ENCODE measurements around the gene MAN1A2. TPM values are rescaled to one million over a fixed set of nuclear protein-coding genes. Genes with fewer than 3 reads are reported as not detected.

MAN1A2 gene
- total RNA-seq, 2 experiments from 2014 or later: 28.8 to 30.2 TPM

GRCh38 chr1:117396636-117397035, 29.4 kb downstream of the MAN1A2 start:
- ATAC-seq: no peak
- peaks cover 5% of the 10 kb centered on the region for H3K9me3 Mint-ChIP-seq (ENCODE audit: low read depth)
- no peak overlapping the region for H3K4me3 Mint-ChIP-seq
- H3K27ac Mint-ChIP-seq: no peak overlapping the region
- no peaks in the 10 kb centered on the region for H3K27me3 Mint-ChIP-seq
- H3K4me1 Mint-ChIP-seq: peaks cover 8% of the 10 kb centered on the region
- DNase-seq: no peak
- CTCF ChIA-PET: no interaction called here
- H3K36me3 Mint-ChIP-seq: peaks cover 10% of the 10 kb centered on the region

- Mint-ChIP-seq H3K9me3 (ENCODE audit: low read depth) (peaks cover 15% of the 10 kb centered on the region), H3K4me1 (peaks cover 8% of the 10 kb centered on the region)
Observed at GRCh38 chr1:117398957-117399356, 31.7 kb downstream of the MAN1A2 start.

GRCh38 chr1:117401761-117402160, 34.5 kb downstream of the MAN1A2 start:
- Mint-ChIP-seq H3K27ac (no peak overlapping the region), H3K27me3 (no peaks in the 10 kb centered on the region), H3K9me3 (ENCODE audit: low read depth) (peaks cover 19% of the 10 kb centered on the region), H3K4me1 (peaks cover 3% of the 10 kb centered on the region), H3K4me3 (no peak overlapping the region), H3K36me3 (peaks cover 45% of the 10 kb centered on the region)
- CTCF ChIA-PET: no interaction called here
- no peak for ATAC-seq
- DNase-seq: no peak

More at GRCh38 chr1:117398957-117399356, 31.7 kb downstream of the MAN1A2 start:
- DNase-seq (no peak), ATAC-seq (no peak)
- Mint-ChIP-seq H3K27me3 (no peaks in the 10 kb centered on the region), H3K27ac (no peak overlapping the region), H3K36me3 (peaks cover 26% of the 10 kb centered on the region), H3K4me3 (no peak overlapping the region)
- CTCF ChIA-PET: no interaction called here

- CTCF ChIA-PET: no interaction called here
- H3K4me3 Mint-ChIP-seq: no peak overlapping the region
- peaks cover 1% of the 10 kb centered on the region for H3K4me1 Mint-ChIP-seq
Observed at GRCh38 chr1:117403597-117403996, 36.3 kb downstream of the MAN1A2 start.

GRCh38 chr1:117405042-117405441, 37.8 kb downstream of the MAN1A2 start:
- H3K27ac Mint-ChIP-seq: no peak overlapping the region
- DNase-seq (no peak), ATAC-seq (no peak)
- H3K36me3 Mint-ChIP-seq: peaks cover 53% of the 10 kb centered on the region
- no peaks in the 10 kb centered on the region for H3K27me3 Mint-ChIP-seq
- CTCF ChIA-PET: no interaction called here
- H3K4me1 Mint-ChIP-seq: peaks cover 1% of the 10 kb centered on the region
- H3K9me3 Mint-ChIP-seq (ENCODE audit: low read depth): peaks cover 16% of the 10 kb centered on the region
- H3K4me3 Mint-ChIP-seq: no peak overlapping the region

More at GRCh38 chr1:117403597-117403996, 36.3 kb downstream of the MAN1A2 start:
- Mint-ChIP-seq H3K27ac (no peak overlapping the region), H3K9me3 (ENCODE audit: low read depth) (peaks cover 16% of the 10 kb centered on the region), H3K27me3 (no peaks in the 10 kb centered on the region), H3K36me3 (peaks cover 50% of the 10 kb centered on the region)
- no peak for ATAC-seq
- DNase-seq: no peak

- Mint-ChIP-seq H3K4me1 (no peaks in the 10 kb centered on the region), H3K4me3 (no peak overlapping the region), H3K9me3 (ENCODE audit: low read depth) (no peaks in the 10 kb centered on the region), H3K36me3 (peaks cover 42% of the 10 kb centered on the region), H3K27ac (no peak overlapping the region), H3K27me3 (no peaks in the 10 kb centered on the region)
- DNase-seq (no peak), ATAC-seq (no peak)
- CTCF ChIA-PET: interaction anchor here (1.2 kb wide), 1 partner anchor 123 kb away, joined by 3 read pairs; no protein-coding TSS in a partner anchor
Observed at GRCh38 chr1:117412472-117412871, 45.2 kb downstream of the MAN1A2 start.

DNA sequence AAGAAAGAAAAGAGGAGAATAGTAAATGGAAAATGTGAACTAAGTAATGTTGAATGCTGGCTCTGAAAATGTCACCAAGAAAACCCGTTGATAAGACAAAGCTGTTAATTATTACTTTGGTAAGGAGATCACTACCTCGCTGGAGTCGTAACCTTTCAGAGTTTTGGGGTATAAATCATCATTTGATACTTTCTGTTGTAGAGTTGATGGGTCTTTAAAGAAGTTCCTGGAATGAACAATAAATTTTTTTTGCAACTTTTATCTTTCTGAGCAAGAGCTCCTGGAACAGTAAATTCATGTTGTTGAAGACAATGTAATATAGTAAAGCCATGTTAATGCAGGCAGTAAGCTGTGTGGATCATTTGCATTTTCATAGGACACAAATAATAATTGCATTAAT, 46.2 kb downstream of the MAN1A2 start:
- Mint-ChIP-seq H3K4me1 (no peaks in the 10 kb centered on the region), H3K4me3 (no peak overlapping the region), H3K27me3 (no peaks in the 10 kb centered on the region), H3K9me3 (ENCODE audit: low read depth) (no peaks in the 10 kb centered on the region), H3K36me3 (peaks cover 38% of the 10 kb centered on the region), H3K27ac (no peak overlapping the region)
- CTCF ChIA-PET: interaction anchor here (1.2 kb wide), 1 partner anchor 122 kb away, joined by 3 read pairs; no protein-coding TSS in a partner anchor
- ATAC-seq (no peak), DNase-seq (no peak)

GRCh38 chr1:117414943-117415342, 47.7 kb downstream of the MAN1A2 start:
- H3K9me3 Mint-ChIP-seq (ENCODE audit: low read depth): no peaks in the 10 kb centered on the region
- no peak for ATAC-seq
- CTCF ChIA-PET: no interaction called here
- DNase-seq: no peak
- no peak overlapping the region for H3K27ac Mint-ChIP-seq
- H3K4me3 Mint-ChIP-seq: no peak overlapping the region
- H3K27me3 Mint-ChIP-seq: no peaks in the 10 kb centered on the region
- H3K36me3 Mint-ChIP-seq: peaks cover 33% of the 10 kb centered on the region
- H3K4me1 Mint-ChIP-seq: no peaks in the 10 kb centered on the region

DNA sequence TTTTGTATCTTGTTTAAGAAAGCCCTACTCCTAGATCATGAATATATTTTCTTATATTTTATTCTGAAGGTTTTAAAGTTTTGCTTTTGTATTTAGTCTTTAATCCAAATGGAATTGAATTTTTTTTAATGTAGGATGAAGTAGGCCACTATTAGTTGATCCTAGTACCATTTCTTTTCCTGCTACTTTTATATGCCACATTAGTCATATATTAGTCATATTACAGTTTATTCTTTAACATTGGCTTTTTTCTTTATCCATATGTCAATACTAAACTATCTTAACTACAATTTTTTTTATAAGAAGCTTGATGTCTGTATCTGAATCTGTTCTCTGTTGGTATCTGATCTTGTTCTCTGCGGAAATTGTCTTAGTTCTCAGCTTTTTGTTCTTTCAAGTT, 48.8 kb downstream of the MAN1A2 start:
- H3K9me3 Mint-ChIP-seq (ENCODE audit: low read depth): no peaks in the 10 kb centered on the region
- ATAC-seq (no peak), DNase-seq (no peak)
- H3K4me1 Mint-ChIP-seq: no peaks in the 10 kb centered on the region
- peaks cover 32% of the 10 kb centered on the region for H3K36me3 Mint-ChIP-seq
- no peak overlapping the region for H3K4me3 Mint-ChIP-seq
- CTCF ChIA-PET: no interaction called here
- H3K27ac Mint-ChIP-seq: no peak overlapping the region
- no peaks in the 10 kb centered on the region for H3K27me3 Mint-ChIP-seq

GRCh38 chr1:117416546-117417125, 49.4 kb downstream of the MAN1A2 start:
- CTCF ChIA-PET: no interaction called here
- no peaks in the 10 kb centered on the region for H3K27me3 Mint-ChIP-seq
- H3K4me1 Mint-ChIP-seq: no peaks in the 10 kb centered on the region
- ATAC-seq: no peak
- no peak overlapping the region for H3K27ac Mint-ChIP-seq
- no peaks in the 10 kb centered on the region for H3K9me3 Mint-ChIP-seq (ENCODE audit: low read depth)
- DNase-seq: no peak
- peaks cover 31% of the 10 kb centered on the region for H3K36me3 Mint-ChIP-seq
- H3K4me3 Mint-ChIP-seq: no peak overlapping the region

GRCh38 chr1:117425050-117425734, 57.9 kb downstream of the MAN1A2 start:
- Mint-ChIP-seq H3K27me3 (no peaks in the 10 kb centered on the region), H3K36me3 (peaks cover 34% of the 10 kb centered on the region), H3K9me3 (ENCODE audit: low read depth) (peaks cover 8% of the 10 kb centered on the region), H3K4me1 (no peaks in the 10 kb centered on the region), H3K4me3 (no peak overlapping the region), H3K27ac (no peak overlapping the region)
- DNase-seq (no peak), ATAC-seq (no peak)
- CTCF ChIA-PET: no interaction called here

- CTCF ChIA-PET: no interaction called here
- Mint-ChIP-seq H3K9me3 (ENCODE audit: low read depth) (peaks cover 8% of the 10 kb centered on the region), H3K4me1 (no peaks in the 10 kb centered on the region)
Observed at GRCh38 chr1:117427297-117427696, 60.0 kb downstream of the MAN1A2 start.

DNA sequence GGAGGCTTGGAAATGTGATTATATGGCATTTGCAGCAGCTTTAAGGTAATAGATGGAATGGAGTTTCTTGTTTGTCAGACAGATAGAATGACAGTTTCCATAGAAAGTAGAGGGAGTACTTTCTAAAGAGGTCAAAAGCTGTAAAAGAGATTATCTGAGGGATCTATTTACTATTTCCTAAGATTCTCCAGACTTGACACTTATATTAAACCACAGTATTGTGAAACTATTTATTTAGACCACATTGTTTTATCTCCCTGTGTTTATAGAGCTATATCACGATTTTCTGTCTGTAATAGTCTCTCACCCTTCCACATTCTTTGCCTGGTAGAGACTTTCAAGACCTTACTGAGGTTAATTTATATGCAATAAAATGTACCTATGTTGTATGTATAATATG, 66.7 kb downstream of the MAN1A2 start:
- CTCF ChIA-PET: no interaction called here
- Mint-ChIP-seq H3K27me3 (no peaks in the 10 kb centered on the region), H3K27ac (no peak overlapping the region), H3K4me3 (no peak overlapping the region), H3K4me1 (no peaks in the 10 kb centered on the region), H3K9me3 (ENCODE audit: low read depth) (no peaks in the 10 kb centered on the region), H3K36me3 (peaks cover 3% of the 10 kb centered on the region)
- DNase-seq: no peak
- no peak for ATAC-seq

More at GRCh38 chr1:117427297-117427696, 60.0 kb downstream of the MAN1A2 start:
- no peak overlapping the region for H3K27ac Mint-ChIP-seq
- H3K27me3 Mint-ChIP-seq: no peaks in the 10 kb centered on the region
- H3K4me3 Mint-ChIP-seq: no peak overlapping the region
- DNase-seq: no peak
- peaks cover 32% of the 10 kb centered on the region for H3K36me3 Mint-ChIP-seq
- ATAC-seq: no peak

DNA sequence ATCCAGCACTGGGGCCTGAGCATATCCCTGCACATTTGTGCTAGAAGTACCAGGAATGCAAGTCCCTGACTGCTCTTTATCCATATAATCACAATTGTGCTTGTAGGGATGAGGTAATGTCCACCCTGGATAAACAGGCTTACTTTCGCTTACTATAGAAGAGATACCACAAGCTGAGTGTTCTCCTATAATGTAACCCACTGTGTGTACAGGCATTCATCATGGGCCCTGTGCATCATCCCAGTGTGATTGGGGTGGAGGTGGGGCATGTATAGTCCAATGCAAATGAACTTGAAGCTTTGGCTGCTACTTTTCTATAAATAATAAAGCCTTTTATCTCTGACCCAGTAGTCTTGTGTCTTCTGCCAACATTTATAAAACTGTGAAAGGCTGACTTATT, 69.3 kb downstream of the MAN1A2 start:
- no peak overlapping the region for H3K27ac Mint-ChIP-seq
- no peak for DNase-seq
- CTCF ChIA-PET: interaction anchor here (1.6 kb wide), 1 partner anchor 99 kb away, joined by 5 read pairs; no protein-coding TSS in a partner anchor
- H3K36me3 Mint-ChIP-seq: peaks cover 3% of the 10 kb centered on the region
- no peak overlapping the region for H3K4me3 Mint-ChIP-seq
- no peak for ATAC-seq
- no peaks in the 10 kb centered on the region for H3K9me3 Mint-ChIP-seq (ENCODE audit: low read depth)
- no peaks in the 10 kb centered on the region for H3K4me1 Mint-ChIP-seq
- H3K27me3 Mint-ChIP-seq: no peaks in the 10 kb centered on the region
